Choroid plexus epithelial cell (primary cell): ENCODE results near the gene INTS15.
A peak's percentile ranks its signal among the peaks of the same experiment; 100 is the strongest.
"Not testable (repeated sequence)": the region's sequence is repeated elsewhere in the genome, so short reads cannot be mapped to it uniquely, and the experiment has no call there.

Experiments
- DNase-seq: peaks from one replicate; pipeline ENCODE4 v3.0.0-alpha.2; 2010; ENCODE audit warnings: low read depth
- H3K4me3 ChIP-seq: 2 replicates; pipeline ENCODE4 v1.5.1; 2011; ENCODE audit warnings: low read depth, mild to moderate bottlenecking, control low read depth, low read length, moderate library complexity
- TF ChIP-seq, protein P1 (sequence below): conservative IDR thresholded peaks from 2 replicates; pipeline ENCODE4 v1.5.1; 2011; ENCODE audit warnings: low read depth, mild to moderate bottlenecking, control low read depth, inconsistent platforms, low read length, moderate library complexity

INTS15 gene

DNA sequence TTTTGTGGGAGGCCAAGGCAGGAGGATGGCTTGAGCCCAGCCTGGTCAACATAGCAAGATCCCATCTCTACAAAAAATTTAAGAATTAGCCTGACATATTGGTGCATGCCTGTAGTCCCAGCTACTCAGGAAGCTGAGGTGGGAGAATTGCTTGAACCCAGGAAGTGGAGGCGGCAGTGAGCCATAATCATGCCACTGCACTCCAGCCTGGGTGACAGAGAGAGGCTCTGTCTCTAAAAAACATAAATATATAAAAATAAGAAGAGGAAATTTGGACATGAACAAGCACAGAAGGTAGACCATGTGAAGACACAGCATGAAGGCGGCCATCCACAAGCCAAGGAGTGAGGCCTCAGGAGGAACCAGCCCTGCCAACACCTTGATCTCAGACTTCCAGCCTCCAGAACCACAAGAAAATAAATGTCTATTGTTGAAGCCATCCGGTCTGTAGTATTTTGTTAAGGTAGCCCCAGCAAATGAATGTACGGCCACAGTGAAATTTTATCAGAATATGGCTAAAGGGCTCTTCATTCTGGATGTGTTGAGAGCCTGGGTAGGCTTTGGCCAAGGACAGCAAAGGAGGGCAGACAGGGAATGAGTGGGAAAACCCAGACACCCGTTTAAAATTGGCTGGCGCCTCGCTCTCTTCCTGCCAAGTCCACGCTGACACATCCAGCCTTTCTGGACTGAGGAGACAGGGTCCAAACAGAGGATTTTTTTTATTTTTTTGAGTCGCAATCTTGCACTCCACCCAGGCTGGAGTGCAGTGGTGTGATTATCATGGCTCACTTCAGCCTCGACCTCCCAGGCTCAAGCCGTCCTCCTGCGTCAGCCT lies 25.7 kb upstream of the INTS15 start:
- no peak for DNase-seq
- TF ChIP-seq, protein P1, sequence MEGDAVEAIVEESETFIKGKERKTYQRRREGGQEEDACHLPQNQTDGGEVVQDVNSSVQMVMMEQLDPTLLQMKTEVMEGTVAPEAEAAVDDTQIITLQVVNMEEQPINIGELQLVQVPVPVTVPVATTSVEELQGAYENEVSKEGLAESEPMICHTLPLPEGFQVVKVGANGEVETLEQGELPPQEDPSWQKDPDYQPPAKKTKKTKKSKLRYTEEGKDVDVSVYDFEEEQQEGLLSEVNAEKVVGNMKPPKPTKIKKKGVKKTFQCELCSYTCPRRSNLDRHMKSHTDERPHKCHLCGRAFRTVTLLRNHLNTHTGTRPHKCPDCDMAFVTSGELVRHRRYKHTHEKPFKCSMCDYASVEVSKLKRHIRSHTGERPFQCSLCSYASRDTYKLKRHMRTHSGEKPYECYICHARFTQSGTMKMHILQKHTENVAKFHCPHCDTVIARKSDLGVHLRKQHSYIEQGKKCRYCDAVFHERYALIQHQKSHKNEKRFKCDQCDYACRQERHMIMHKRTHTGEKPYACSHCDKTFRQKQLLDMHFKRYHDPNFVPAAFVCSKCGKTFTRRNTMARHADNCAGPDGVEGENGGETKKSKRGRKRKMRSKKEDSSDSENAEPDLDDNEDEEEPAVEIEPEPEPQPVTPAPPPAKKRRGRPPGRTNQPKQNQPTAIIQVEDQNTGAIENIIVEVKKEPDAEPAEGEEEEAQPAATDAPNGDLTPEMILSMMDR, result no peak
- no peak overlapping the region for H3K4me3 ChIP-seq

- DNase-seq, result no peak
- TF ChIP-seq, protein P1, result no peak
- H3K4me3 ChIP-seq, result no peak overlapping the region
Observed at GRCh38 chr7:6565655-6566054, 24.2 kb upstream of the INTS15 start.

DNA sequence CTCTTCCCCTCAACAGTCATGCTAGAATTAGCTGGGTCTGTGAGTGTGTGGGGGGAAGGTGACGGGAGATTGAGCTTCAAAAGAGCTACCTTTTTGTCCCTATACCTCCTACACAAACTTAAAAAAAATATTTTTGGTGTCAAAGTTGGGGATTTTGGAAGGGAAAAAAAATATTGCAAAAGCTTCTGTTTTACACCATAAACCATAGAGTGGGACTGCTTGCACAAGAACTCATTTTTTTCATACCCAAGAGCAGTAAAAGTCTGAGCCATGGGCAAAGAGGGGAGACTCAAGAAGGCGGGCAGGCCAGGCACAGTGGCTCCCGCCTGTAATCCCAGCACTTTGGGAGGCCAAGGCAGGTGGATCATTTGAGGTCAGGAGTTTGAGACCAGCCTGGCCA lies 21.9 kb upstream of the INTS15 start:
- TF ChIP-seq, protein P1, result no peak

DNA sequence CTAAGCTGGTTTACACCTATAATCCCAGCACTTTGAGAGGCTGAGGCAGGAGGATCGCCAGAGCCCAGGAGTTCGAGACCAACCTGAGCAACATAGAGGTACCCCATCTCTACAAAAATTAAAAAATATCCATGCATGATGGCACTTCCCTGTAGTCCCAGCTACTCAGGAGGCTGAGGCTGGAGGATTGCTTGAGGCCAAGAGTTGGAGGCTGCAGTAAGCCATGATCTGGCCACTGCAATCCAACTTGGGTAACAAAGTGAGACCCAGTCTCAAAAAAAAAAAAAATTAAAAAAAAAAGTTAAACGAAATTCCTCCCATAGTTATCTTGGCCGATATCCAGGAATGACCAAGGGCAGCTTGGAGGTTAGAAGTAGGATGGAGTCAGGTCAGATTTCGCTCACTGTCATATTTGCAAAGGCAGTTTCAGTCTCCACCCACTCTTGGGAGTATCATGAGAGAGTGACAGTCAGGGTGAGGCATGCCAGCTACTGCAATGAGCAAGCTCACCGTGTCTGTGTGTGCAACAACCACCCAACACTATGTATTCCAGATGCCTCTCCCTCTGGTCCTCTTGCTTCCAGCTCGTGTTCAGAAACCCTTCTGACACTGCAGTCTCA lies 18.6 kb upstream of the INTS15 start:
- no peak overlapping the region for H3K4me3 ChIP-seq
- DNase-seq, result no peak
- TF ChIP-seq, protein P1, result no peak

More for the DNA sequence above, 21.9 kb upstream of the INTS15 start:
- H3K4me3 ChIP-seq, result no peak overlapping the region
- no peak for DNase-seq

- TF ChIP-seq, protein P1, result no peak
- peak; percentile 37 for DNase-seq
- no peak overlapping the region for H3K4me3 ChIP-seq
Observed at GRCh38 chr7:6575281-6576023, 14.4 kb upstream of the INTS15 start.

DNA sequence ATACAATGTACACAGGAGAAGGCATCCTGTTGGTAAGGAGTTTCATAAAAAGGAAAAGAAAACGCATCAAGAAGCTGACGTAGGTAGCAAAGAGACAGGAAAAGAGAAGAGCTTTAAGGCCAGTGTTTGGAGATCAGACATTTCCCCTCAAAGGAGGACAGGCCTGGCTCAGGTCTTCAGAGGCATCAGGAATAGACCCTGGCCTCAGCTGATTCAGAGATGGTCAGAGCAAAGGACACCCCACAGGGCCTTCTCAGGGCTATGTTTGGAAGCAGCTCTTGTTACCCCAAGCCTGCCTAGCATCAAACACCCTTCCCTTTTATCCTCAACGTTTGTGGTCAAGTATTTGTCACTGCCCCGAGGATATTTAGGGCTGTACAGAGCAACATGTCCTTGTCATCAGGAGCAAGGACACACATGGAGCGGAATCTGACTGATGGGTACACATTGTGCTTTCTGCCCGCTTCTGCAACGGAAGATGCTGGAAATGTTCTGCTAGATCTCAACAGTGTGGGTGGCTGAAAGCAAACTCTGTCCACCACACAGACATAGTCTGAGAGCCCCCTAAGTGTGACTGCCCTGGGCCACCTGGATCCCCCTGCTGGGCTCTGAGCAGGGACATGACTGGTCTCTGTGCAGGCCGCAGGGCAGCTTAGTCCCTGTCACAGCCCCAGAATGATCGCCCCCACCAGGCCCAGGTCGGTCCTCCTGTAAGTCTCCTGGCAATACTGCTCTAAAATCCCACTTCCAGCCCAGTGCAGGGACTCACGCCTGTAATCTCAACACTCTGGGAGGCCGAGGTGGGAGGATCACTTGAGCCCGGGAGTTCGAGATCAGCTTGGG lies 13.6 kb upstream of the INTS15 start:
- no peak overlapping the region for H3K4me3 ChIP-seq
- TF ChIP-seq, protein P1, result no peak
- no peak for DNase-seq

DNA sequence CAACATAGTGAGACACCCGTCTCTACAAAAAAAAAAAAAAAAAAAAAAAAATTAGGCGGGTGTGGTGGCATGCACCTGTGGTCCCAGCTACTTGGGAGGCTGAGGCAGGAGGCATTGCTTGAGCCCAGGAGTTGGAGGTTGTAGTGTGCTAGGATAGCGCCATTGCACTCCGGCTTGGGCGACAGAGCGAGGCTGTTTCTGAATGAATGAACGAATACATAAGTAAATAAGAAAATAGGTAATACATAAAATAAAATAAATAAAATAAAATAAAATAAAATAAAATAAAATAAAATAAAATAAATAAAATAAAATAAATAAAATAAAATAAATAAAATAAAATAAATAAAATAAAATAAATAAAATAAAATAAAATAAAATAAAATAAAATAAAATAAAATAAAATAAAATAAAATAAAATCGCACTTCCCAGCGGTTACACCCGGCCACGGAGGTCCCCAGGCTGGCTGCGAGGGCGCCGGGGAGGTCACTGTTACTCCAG lies 12.9 kb upstream of the INTS15 start:
- H3K4me3 ChIP-seq, result peak overlapping the region; percentile 83
- not testable (repeated sequence) for DNase-seq
